COLO829 (cell line): ENCODE results near the gene ZNF580.

ENCODE experiments used
- DNase-seq: peaks from one replicate; pipeline ENCODE4 v3.0.0; 2012; ENCODE audit warnings: low spot score

Gene ZNF580

GRCh38 chr19:55663846-55664536 is 23.2 kb downstream of the ZNF580 start:
- no peak for DNase-seq

GRCh38 chr19:55666343-55667005 is 25.7 kb downstream of the ZNF580 start:
- no peak for DNase-seq

- no peak for DNase-seq
Measured at GRCh38 chr19:55667006-55667381, 26.2 kb downstream of the ZNF580 start.

DNA sequence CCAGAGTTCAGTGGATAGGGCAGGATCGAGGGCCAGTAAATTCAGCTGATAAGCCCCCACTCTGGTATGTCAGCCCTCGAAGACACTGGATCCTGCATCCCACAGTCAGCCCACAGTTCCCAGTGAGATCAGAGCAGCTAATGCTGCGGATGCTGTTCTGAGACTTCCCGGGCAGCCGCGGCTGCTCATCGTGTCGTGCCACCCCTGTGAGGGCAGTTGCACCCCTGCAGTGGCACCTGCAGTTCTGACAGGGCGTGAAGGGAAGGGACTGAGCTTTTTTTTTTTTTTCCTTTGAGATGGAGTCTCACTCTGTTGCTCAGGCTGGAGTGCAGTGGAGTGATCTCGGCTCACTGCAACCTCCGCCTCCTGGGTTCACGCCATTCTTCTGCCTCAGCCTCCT is 26.7 kb downstream of the ZNF580 start:
- no peak for DNase-seq

GRCh38 chr19:55667958-55668357 is 27.2 kb downstream of the ZNF580 start:
- no peak for DNase-seq

DNA sequence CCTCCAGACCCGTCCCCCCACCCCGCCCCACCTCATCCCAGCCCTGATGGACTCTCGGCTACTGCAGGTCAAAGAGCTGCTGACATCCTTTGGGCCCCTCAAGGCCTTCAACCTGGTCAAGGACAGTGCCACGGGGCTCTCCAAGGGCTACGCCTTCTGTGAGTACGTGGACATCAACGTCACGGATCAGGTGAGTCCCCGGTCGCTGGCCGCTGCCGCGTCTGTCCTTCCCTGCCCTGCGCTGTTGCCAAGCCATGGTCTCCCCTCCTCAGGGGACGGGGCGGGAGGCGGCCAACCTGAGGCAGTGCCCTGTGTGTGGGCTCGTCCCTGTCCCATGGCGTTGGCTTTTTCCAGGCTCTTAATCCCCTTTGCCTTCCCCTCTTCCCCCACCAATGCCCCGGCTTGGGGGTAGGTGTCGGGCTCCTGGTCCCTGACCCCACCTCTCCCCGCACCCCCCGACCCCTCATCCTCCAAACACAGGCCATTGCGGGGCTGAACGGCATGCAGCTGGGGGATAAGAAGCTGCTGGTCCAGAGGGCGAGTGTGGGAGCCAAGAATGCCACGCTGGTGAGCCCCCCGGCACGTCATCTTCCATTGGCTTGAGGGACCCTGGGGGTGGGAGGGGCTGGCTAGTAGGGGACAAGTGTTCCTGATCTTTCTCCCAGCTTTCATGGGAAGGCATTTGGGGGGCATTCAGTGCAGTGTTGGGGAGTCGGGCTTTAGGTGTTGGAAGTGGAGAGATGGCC is 28.0 kb downstream of the ZNF580 start:
- no peak for DNase-seq

DNA sequence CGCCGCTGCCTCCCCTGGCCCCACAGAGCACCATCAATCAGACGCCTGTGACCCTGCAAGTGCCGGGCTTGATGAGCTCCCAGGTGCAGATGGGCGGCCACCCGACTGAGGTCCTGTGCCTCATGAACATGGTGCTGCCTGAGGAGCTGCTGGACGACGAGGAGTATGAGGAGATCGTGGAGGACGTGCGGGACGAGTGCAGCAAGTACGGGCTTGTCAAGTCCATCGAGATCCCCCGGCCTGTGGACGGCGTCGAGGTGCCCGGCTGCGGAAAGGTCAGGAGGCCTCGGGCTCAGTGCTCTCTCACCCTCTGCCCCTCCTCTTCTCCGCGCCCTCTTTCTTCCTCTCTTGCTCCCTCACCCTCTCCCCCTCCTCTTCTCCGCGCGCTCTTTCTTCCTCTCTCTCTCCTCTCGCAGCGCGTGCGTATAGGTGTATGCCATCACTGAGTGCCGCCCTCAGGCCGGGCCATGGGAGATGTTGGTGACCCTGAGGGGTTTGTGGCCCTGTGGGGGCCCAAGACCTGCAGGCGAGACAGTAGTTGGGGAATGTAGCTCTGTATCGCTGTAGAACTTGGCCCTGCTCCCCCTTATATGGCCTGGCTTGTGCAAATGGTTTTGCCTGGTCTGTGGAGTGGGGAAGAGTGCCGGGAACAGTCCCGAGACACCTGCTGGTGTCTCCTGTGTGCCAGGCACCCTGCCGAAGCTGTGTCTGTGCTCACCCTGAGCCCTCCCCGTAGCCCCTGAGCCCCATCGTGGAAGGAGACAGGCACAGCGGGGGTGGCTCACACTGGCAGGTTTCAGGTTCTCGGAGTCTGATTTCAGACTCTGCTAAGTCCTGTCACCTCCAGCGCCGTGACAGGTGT is 28.8 kb downstream of the ZNF580 start:
- no peak for DNase-seq

DNA sequence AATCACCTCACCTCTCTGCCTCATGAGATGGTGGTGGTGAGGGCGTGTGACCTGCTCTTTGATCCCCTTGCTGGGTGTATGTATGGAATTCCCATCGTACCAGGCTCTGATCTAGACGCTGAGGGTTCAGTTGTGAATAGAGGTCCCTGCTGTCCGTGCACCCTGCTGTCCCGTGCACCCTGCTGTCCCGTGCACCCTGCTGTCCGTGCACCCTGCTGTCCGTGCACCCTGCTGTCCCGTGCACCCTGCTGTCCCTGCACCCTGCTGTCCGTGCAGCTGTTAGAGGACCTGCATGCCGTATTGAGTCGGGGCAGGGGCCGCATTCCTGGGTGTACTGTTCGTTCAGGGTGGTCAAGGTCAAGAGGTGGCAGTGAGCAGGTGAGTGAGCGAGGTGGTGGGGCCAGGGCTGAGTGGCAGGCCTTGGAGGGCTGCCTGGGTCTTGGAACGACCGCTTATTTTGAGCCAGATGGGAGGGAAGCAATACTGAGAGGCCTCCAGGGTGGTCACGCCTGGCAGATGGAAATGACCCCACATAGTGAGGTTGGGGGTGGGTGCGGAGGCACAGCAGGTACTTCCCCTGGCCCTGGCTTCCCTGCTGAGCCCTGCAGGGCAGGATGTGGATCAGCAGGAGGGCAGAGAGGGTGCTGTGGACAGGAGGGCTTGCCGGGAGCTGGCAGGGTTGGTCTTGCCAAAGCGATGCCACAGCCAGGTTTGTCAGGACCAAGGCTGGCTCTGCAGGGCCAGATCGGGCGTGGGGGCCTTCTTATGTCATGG is 29.7 kb downstream of the ZNF580 start:
- DNase-seq, result no peak

DNA sequence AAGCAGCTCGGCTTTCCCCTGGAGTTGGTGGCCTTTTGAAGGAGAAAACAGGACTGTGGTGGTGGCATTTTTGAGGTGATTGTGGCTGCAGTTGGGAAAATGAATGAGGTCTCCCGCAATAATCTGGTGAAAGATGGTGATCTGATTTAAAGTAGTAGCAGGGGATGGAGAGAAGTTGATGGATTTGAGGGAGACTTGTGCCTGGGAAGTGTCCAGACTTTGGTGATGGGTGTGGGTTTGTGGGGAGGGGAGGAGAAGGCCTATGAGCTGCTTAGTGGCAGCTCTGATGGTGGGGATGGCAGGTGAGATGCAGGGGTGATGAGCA is 30.2 kb downstream of the ZNF580 start:
- no peak for DNase-seq

DNA sequence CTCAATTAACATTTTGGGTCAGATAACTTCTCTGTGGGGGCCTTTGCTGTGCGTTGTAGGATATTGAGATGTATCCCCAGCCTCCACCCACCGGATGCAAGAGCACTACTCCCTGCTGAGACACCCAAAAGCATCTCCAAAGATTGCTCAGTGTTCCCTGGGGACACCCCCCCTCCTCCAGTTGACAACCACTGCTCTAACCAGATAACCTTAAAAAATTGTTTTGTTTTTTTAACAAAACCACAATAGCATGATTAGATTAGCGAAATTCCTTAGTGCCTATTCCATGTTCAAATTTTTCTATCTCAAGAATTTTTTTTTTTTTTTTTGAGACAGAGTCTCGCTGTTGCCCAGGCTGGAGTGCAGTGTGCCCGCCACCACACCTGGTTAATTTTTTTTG is 31.6 kb downstream of the ZNF580 start:
- DNase-seq, result no peak

GRCh38 chr19:55673465-55673864 is 32.7 kb downstream of the ZNF580 start:
- no peak for DNase-seq

GRCh38 chr19:55673889-55674288 is 33.1 kb downstream of the ZNF580 start:
- DNase-seq, result no peak

GRCh38 chr19:55674459-55674840 is 33.6 kb downstream of the ZNF580 start:
- no peak for DNase-seq

DNA sequence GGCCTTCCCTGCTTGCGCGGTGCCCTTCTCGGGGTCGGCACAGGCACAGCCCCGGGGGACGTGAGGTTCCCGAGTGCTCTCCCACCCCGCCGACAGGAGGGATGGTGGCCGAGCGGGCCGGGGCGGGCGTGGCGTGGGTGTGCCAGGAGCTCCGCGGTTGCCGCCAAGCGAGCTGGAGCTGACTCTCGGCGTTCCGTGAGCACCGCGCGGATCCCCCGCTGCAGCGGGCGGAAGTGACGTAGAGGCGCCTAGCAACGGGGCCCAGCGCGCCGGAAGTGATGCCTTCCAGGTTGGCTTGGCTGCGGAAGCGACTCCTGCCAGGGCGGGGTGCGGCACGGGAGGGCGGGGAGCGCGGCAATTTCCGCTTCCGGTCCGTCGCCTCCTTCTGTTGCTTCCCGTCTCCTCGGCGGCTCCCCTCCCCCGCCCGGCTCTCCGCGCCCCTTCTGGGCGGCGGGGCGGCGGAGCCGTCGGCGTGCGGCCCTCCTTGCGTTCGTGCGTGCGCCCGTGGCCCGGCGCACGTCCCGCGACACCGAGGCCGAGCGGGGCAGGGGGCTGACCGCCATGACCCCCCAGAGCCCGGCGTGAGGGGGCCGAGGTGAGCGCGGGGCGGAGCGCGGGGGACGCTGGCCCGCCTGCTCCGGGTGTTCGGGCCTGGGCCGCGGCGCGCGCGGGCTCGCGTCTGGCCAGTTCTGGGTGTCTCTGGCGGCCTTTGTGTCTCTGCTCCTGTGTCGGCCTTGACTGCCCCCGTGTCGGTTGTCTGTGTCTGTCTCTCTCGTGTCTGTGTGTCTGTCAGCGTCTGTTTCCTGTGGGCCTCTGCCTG is 34.2 kb downstream of the ZNF580 start, which contains the start of gene EPN1:
EPN1 (plus strand) TSS at position 386 of the 820 bp plus-strand sequence. CDS start 3,402 bp downstream, outside the sequence.
- DNase-seq, result peak; percentile 96

DNA sequence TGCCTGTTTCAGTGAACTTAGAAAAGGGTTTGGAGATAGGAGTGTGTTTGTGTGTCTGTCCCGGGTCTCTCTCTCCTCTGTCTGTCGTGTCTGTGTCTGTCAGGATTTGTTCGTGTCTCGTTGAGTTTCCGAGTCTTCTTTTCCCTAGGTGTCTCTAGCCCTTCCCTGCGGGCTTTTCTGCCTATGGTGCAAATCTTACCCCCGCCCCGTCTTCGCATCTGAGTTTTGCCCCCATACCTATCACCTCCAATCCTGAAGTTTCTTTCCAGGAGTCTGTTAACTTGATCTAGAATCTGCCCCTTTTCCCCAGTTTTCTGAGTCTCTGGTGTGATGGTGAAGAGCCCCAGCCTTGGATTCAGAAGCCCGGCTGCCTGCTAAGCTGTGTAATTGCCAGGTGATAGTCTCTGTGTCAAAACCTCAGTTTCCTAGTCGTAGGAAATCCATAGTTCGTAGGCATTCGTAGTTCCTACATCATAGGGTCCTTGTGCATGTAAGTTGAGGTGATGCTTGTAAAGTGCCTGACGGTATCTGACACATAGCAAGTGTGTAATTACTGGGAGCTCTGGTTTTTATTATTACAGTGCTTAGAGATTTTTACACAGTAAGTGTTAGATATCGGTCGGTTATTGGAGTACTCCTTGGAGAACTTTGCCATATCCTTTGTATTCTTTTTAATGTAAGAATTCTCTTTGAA is 35.0 kb downstream of the ZNF580 start:
- DNase-seq, result no peak

DNA sequence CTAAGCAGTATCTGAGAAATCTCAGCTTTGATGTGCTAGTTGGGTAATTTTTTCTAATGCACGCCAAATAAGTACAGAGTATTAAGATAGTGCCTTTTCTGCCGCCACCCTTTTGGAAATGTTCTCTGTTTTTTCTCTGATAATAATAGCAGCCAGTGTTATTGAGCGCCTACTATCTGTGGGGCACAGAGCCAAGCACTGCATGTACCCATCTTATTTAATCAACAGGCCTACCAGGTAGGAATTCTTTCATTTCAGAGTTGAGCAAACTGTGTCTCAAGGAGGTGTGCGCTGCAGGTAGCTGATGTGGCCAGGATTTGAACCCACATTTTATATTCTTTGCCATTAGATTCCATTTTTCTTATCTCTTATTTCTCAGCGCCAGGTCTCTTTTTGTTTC is 35.6 kb downstream of the ZNF580 start:
- DNase-seq, result no peak

DNA sequence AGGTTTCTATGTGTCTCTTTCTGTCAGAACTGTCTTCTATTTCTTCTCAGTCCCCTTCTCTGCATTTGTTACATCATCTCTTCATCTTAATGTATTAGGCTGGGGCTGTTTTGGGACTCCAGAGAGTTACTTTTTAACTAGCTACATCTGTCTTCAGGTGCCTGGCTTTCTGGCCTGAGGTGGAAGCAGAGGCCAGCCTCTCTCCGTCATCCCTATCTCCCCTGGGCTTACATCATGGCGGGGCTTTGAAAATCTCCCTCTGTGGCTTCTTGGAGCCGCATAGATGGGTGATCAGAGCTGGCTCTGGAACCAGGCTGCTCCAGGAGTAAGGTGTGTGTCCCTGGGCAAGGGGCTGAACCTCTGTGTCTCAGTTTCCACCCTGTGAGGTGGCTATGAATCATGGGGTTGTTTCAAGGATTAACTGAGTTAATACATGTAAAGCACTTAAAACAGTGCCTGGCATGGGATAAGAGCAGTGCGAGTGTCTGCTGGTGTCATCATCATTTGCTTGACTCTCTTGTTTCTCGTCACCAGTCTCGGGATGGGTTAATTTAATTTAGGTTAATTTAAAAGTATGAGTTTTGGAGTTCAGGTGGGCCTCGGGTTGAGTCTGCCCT is 36.2 kb downstream of the ZNF580 start:
- DNase-seq, result no peak

GRCh38 chr19:55677572-55678028 is 36.8 kb downstream of the ZNF580 start:
- no peak for DNase-seq

DNA sequence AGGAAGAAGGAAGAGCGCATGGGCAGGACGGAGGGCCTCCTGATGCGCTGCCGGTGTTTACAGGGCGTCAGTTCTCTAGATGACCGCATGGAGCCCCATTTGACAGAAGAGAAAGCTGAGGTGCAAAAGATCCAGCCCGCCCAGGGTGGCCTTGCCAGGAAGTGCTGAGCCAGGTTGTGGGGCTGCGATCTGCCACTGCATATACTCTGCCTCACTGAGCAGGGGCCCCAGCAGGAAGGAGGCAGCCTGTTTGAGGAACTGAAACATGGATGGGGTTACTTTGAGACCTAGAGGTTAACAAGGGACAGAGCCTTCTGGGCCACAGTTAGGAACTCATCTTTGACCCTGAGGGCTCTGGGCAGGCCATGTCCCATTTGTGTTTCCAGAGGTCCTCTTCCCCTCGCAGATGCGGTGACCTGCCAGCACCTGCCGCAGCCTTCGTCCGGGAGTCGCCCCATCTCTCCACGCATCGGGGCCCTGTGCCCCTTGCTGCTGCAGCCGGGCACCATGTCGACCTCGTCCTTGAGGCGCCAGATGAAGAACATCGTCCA is 37.4 kb downstream of the ZNF580 start:
- no peak for DNase-seq
